ENCODE results near the gene TPCN1. TPM values are rescaled to one million over a fixed set of nuclear protein-coding genes. Genes with fewer than 3 reads are reported as not detected.

The TPCN1 gene
- total RNA-seq, 1 experiment from 2014 or later: 13.5 TPM

GRCh38 chr12:113189361-113189760 is 31.9 kb upstream of the TPCN1 start:
- no peak overlapping the region for H4K5ac ChIP-seq (ENCODE audit: insufficient read length, low read depth, low read length)
- TF ChIP-seq CTCF (conservative IDR thresholded peaks at IDR 0.05): no peak
- H3K4me1 ChIP-seq (ENCODE audit: insufficient read depth, low read length): no peaks in the 10 kb centered on the region
- H4K91ac ChIP-seq (ENCODE audit: insufficient read length, low read depth, low read length): no peak overlapping the region
- no peak overlapping the region for H3K18ac ChIP-seq (ENCODE audit: insufficient read length, low read depth, low read length)
- no peaks in the 10 kb centered on the region for H3K9me3 ChIP-seq (ENCODE audit: control insufficient read depth, low read depth, low read length)
- H2AK5ac ChIP-seq (ENCODE audit: insufficient read length, low read length): no peak overlapping the region
- no peak overlapping the region for H3K14ac ChIP-seq (ENCODE audit: insufficient read depth, low read length)
- no peaks in the 10 kb centered on the region for H3K27me3 ChIP-seq (ENCODE audit: insufficient read depth, low read length)
- DNase-seq: no peak
- no peaks in the 10 kb centered on the region for H3K27me3 Mint-ChIP-seq (ENCODE audit: low read depth)
- no peak overlapping the region for H3K56ac ChIP-seq (ENCODE audit: insufficient read length, low read depth, low read length)
- H4K8ac ChIP-seq (replicated peaks; ENCODE audit: insufficient read length, low read depth, low read length): no peak overlapping the region
- H3K27ac ChIP-seq (ENCODE audit: insufficient read length, low read depth, low read length): no peak overlapping the region
- H3K36me3 Mint-ChIP-seq (ENCODE audit: insufficient read depth in 1 of 3, low read depth in 3 of 3): peaks cover 32 to 54% (median 46%) of the 10 kb centered on the region in 3 experiments
- no peak overlapping the region for H3K4me2 ChIP-seq (ENCODE audit: insufficient read depth, insufficient read length, low read length)
- H3K79me2 ChIP-seq (ENCODE audit: insufficient read depth, low read length): peaks cover 5% of the 10 kb centered on the region; the same call in 1 of the 2 replicates
- H3K4ac ChIP-seq (ENCODE audit: low read depth, low read length): no peak overlapping the region
- H2BK12ac ChIP-seq (ENCODE audit: insufficient read length, low read depth, low read length): no peak overlapping the region
- no peak overlapping the region for H2AFZ ChIP-seq (ENCODE audit: low read length)
- no CpG with 5 or more reads among the region's 2 CpGs for WGBS (ENCODE audit: extremely low coverage, insufficient read length, low lambda C conversion rate)
- H2BK20ac ChIP-seq (ENCODE audit: low read depth, low read length, poor library complexity, severe bottlenecking): no peak overlapping the region
- no peak overlapping the region for H2BK15ac ChIP-seq (ENCODE audit: low read depth, low read length)
- no peak overlapping the region; a peak in 1 of 5 replicates for H3K4me3 Mint-ChIP-seq
- no peak overlapping the region for H2BK120ac ChIP-seq (ENCODE audit: low read depth, low read length, poor library complexity, severe bottlenecking)
- H3K9ac ChIP-seq (ENCODE audit: extremely low read depth, insufficient read length, low read length): no peak overlapping the region
- H3K4me1 Mint-ChIP-seq: peaks cover 15 to 27% of the 10 kb centered on the region in 2 experiments
- no peak overlapping the region for H3T11ph ChIP-seq (ENCODE audit: low read length)
- H4K20me1 ChIP-seq (ENCODE audit: control insufficient read depth, insufficient read depth, insufficient read length): no peaks in the 10 kb centered on the region
- no peak overlapping the region for H3K23ac ChIP-seq (ENCODE audit: insufficient read length, low read depth, low read length)
- H3K27ac Mint-ChIP-seq: no peak overlapping the region
- peaks cover 8% of the 10 kb centered on the region for H3K23me2 ChIP-seq (ENCODE audit: insufficient read length, low read depth, low read length, poor library complexity, severe bottlenecking)
- H3K79me1 ChIP-seq (ENCODE audit: insufficient read depth, low read depth, low read length, poor library complexity, severe bottlenecking): peaks cover 10% of the 10 kb centered on the region
- no peaks in the 10 kb centered on the region for H3K9me3 Mint-ChIP-seq
- no peak overlapping the region for H2BK5ac ChIP-seq (ENCODE audit: insufficient read length, low read length)

Data from H9 (cell line).